NCI-H2196 (cell line): ENCODE data around the gene FOXM1.
A peak's percentile ranks its signal among the peaks of the same experiment; 100 is the strongest.

Experiments used
- DNase-seq: peaks from one replicate; lab custom pipeline; 2025; ENCODE audit not compliant: unreplicated experiment; lab: John Stamatoyannopoulos, UW

Gene FOXM1

GRCh38 chr12:2841056-2841650, 35.8 kb downstream of the FOXM1 start:
- no peak for DNase-seq

- DNase-seq, result no peak
Observed at GRCh38 chr12:2836574-2836973, 40.4 kb downstream of the FOXM1 start.

GRCh38 chr12:2835691-2836403, 41.1 kb downstream of the FOXM1 start:
- no peak for DNase-seq

- no peak for DNase-seq
Observed at GRCh38 chr12:2834581-2835491, 42.1 kb downstream of the FOXM1 start, which contains the start of gene NRIP2. TSS of gene NRIP2 (minus strand) at chr12:2835035. CDS start at chr12:2834983, 52 bp downstream.

- no peak for DNase-seq
Observed at GRCh38 chr12:2833810-2834209, 43.2 kb downstream of the FOXM1 start.

GRCh38 chr12:2833327-2833726, 43.6 kb downstream of the FOXM1 start:
- DNase-seq, result no peak

GRCh38 chr12:2832550-2833127, 44.3 kb downstream of the FOXM1 start:
- DNase-seq, result no peak

- no peak for DNase-seq
Observed at GRCh38 chr12:2829275-2829674, 47.7 kb downstream of the FOXM1 start.

- DNase-seq, result no peak
Observed at GRCh38 chr12:2826721-2827515, 50.1 kb downstream of the FOXM1 start.

- DNase-seq, result no peak
Observed at GRCh38 chr12:2826036-2826435, 50.9 kb downstream of the FOXM1 start.

GRCh38 chr12:2825132-2825531, 51.8 kb downstream of the FOXM1 start:
- DNase-seq, result no peak

GRCh38 chr12:2824541-2824940, 52.4 kb downstream of the FOXM1 start:
- no peak for DNase-seq

GRCh38 chr12:2823483-2823882, 53.5 kb downstream of the FOXM1 start:
- no peak for DNase-seq

GRCh38 chr12:2820432-2820831, 56.5 kb downstream of the FOXM1 start:
- no peak for DNase-seq

GRCh38 chr12:2819810-2820209, 57.2 kb downstream of the FOXM1 start:
- DNase-seq, result no peak

GRCh38 chr12:2813214-2814185, 63.5 kb downstream of the FOXM1 start:
- peak; percentile 14 for DNase-seq

GRCh38 chr12:2812290-2813213, 64.4 kb downstream of the FOXM1 start, which contains the start of gene ITFG2:
TSS of gene ITFG2 (plus strand) at chr12:2812668. CDS start at chr12:2812761, 93 bp downstream.
- peak; percentile 91 for DNase-seq

GRCh38 chr12:2811801-2812200, 65.2 kb downstream of the FOXM1 start:
- DNase-seq, result no peak
